ENCODE results near the gene JAK2.

GRCh38 chr9:5113523-5113922 lies 128.5 kb downstream of the JAK2 start:
- TF ChIP-seq ILF3 (IDR thresholded peaks at IDR 0.05; ENCODE audit: borderline replicate concordance) = no peak
- TF ChIP-seq ZNF384 (IDR thresholded peaks at IDR 0.05; ENCODE audit: low read depth, low read length) = no peak
- TF ChIP-seq NCOR1 (IDR thresholded peaks at IDR 0.05) = no peak
- no peak for TF ChIP-seq MCM2 (IDR thresholded peaks at IDR 0.05; ENCODE audit: low read depth)
- TF ChIP-seq ARID4B (CRISPR knock-in tag; IDR thresholded peaks at IDR 0.05) = no peak
- no peak for TF ChIP-seq FOS (IDR thresholded peaks at IDR 0.05; ENCODE audit: extremely low read depth, insufficient read length)
- TF ChIP-seq ZNF79 (CRISPR knock-in tag; IDR thresholded peaks at IDR 0.05; ENCODE audit: low read depth) = no peak
- TF ChIP-seq NONO (IDR thresholded peaks at IDR 0.05; ENCODE audit: low read depth in 2 of 2, low read length in 1 of 2) = no peak
- no peak for TF ChIP-seq BACH1 (tag; IDR thresholded peaks at IDR 0.05)
- TF ChIP-seq ZNF778 (CRISPR knock-in tag; IDR thresholded peaks at IDR 0.05) = no peak
- TF ChIP-seq CTCF (IDR thresholded peaks at IDR 0.05 in 2 of 3, conservative IDR thresholded peaks at IDR 0.05 in 1 of 3; ENCODE audit: insufficient read depth in 2 of 3, low read depth in 1 of 3, low read length in 3 of 3) = no peak
- TF ChIP-seq ZNF133 (CRISPR knock-in tag; IDR thresholded peaks at IDR 0.05) = no peak
- TF ChIP-seq E2F5 (CRISPR knock-in tag; IDR thresholded peaks at IDR 0.05) = no peak
- no peak for TF ChIP-seq ZFP36 (IDR thresholded peaks at IDR 0.05; ENCODE audit: low read depth, low read length, partially characterized antibody)
